IPS DF 4.7 (cell line): ENCODE data around the gene GALNT18.

ENCODE experiments used
- DNase-seq: peaks from one replicate; pipeline ENCODE4 v3.0.0-alpha.2; 2013; ENCODE audit warnings: low spot score; ENCODE audit errors: extremely low read depth

Gene GALNT18

GRCh38 chr11:11316651-11317230, 305.1 kb downstream of the GALNT18 start:
- no peak for DNase-seq

DNA sequence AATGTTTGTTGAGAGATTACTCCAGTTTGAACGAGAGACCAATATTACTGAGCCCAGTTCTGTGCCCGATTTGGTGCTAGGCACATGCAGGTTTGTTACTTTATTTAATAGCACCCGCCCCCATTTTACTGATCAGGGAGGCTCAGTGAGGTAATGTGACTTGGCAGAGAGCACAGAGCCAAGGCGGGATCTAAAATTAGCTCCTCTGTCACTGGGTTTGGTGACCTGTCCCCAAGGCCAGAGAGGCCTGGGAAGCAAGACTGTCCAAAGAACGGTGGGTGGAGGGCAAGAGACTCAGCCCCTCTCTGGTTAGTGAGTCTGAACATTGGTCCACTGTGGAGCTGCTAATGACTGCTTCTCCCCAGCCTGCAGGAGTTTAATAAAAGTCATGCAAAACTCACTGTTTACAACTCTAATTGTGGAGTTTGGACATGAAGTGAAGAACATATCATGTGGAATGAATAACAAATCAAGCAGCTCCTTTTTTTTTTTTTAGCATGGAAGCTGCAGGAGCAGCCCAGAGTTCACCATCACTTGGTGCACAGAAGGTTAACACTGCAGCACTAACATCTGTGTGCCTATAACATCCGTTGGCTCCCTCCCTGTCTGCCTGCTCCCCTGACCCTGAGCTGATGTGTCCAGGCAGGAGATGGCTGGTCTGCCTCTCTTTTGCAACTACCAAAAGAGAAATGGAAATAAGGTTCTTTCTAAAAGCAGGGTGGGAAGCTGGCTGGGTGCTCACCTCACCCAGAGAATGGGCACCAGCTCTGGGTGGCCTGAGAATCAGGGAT, 307.7 kb downstream of the GALNT18 start:
- DNase-seq, result no peak

GRCh38 chr11:11313426-11313825, 308.4 kb downstream of the GALNT18 start:
- no peak for DNase-seq

- DNase-seq, result no peak
Measured at GRCh38 chr11:11312738-11313137, 309.1 kb downstream of the GALNT18 start.

GRCh38 chr11:11311169-11311568, 310.6 kb downstream of the GALNT18 start:
- DNase-seq, result no peak

- no peak for DNase-seq
Measured at GRCh38 chr11:11309906-11310305, 311.9 kb downstream of the GALNT18 start.

GRCh38 chr11:11308249-11308648, 313.6 kb downstream of the GALNT18 start:
- DNase-seq, result no peak

DNA sequence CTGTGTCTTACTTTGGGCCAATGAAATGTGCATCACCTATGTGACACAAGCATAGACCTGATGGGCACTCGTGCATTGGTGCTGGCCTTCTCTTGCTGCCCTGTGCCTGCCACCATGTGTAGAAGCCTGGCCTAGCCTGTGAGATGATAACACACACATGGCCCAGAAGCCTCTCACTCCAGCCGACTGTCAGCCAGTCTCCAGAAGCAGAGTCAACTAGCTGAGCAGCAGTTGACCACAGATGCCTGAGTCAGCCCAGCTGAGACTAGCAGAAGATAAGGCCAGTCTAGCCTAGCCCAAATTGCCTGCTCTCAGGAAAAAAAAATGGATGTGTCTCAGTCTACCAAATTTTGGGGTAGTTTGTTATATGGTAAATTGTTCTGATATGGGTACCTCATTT, 314.9 kb downstream of the GALNT18 start:
- DNase-seq, result no peak

- no peak for DNase-seq
Measured at GRCh38 chr11:11304550-11304949, 317.3 kb downstream of the GALNT18 start.

- no peak for DNase-seq
Measured at GRCh38 chr11:11302565-11302964, 319.2 kb downstream of the GALNT18 start.

GRCh38 chr11:11301212-11301611, 320.6 kb downstream of the GALNT18 start:
- no peak for DNase-seq

DNA sequence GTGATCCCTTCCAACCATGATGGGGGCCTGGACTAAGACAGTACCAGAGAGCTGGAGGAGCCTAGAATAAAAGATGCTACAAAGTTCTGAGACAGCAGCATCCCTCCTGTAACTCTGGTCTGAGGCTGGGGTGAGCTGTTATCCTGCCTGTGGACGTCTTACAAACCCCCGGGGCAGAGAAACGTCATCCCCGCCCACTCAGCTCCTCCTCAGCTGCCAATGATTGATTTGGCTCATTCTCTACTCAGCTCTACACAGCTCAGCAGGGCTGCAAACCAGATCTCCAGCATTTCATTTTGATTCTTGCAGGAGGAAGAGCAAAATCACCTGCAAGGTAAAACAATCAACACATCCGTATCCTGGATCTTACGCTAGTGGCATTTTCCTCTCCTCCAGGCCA, 324.2 kb downstream of the GALNT18 start:
- no peak for DNase-seq

- DNase-seq, result no peak
Measured at GRCh38 chr11:11296434-11296833, 325.4 kb downstream of the GALNT18 start.

GRCh38 chr11:11294551-11294855, 327.3 kb downstream of the GALNT18 start:
- DNase-seq, result no peak

- DNase-seq, result no peak
Measured at GRCh38 chr11:11293798-11294550, 327.8 kb downstream of the GALNT18 start.

DNA sequence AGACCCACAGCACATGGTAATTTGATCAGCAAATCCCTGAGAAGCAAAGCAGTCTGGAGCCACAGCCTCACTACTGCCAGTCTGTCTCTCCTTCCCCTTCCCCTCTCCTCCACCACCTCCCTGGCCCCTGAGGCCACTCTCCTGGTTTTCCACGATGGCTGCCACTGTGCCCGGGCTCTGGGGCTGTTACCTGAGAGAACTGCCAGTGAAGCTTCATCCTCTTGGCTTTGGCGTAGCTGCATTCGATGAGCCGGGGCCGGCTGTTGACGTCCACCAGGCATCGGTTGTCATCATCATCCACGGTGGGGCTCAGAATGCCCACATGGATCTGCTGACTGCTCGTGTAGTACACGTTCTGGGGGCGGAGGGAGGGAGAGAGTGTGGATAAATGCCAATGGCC, 329.0 kb downstream of the GALNT18 start:
- no peak for DNase-seq

GRCh38 chr11:11291041-11292015, 330.5 kb downstream of the GALNT18 start:
- no peak for DNase-seq

- DNase-seq, result no peak
Measured at GRCh38 chr11:11290354-11290753, 331.5 kb downstream of the GALNT18 start.

- no peak for DNase-seq
Measured at GRCh38 chr11:11289669-11290068, 332.1 kb downstream of the GALNT18 start.

DNA sequence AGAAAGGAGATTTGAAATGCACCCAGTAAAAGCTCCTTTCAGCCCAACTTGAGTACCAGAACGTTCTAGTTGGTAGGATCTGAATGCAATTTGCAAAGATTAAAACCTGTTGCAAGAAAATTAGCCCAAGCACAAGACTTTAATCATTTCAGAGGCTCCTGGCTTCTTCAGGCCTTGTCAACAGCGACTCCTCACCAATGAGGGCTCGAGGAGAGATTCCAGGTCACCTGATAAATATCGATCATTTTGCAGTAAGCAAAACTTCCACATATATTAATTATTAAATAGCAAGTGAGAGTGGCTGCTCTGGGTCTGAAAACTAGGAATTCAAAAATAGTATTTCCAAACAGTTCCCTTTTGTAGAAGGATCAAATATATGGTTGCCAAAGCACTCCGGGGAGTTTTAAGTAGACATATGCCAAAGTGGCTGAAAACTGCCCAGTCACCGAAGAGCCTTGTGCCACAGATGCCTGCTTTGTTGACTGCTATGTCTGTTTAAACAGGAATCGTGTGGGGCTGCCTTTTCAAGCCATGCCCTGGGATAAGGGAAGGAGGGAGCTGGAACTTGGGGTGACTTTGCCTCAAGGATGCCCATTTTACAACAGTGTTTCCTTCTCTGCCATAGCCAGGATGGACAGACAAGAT, 332.7 kb downstream of the GALNT18 start:
- no peak for DNase-seq

GRCh38 chr11:11284481-11284880, 337.3 kb downstream of the GALNT18 start:
- DNase-seq, result no peak
